Measurements from ENCODE around the gene ZNF597.
A peak's percentile ranks its signal among the peaks of the same experiment; 100 is the strongest.
"Not testable (repeated sequence)": the region's sequence is repeated elsewhere in the genome, so short reads cannot be mapped to it uniquely, and the experiment has no call there.

ZNF597 gene

GRCh38 chr16:3474870-3475269 lies 31.6 kb upstream of the ZNF597 start:
- not testable (repeated sequence) for DNase-seq

DNA sequence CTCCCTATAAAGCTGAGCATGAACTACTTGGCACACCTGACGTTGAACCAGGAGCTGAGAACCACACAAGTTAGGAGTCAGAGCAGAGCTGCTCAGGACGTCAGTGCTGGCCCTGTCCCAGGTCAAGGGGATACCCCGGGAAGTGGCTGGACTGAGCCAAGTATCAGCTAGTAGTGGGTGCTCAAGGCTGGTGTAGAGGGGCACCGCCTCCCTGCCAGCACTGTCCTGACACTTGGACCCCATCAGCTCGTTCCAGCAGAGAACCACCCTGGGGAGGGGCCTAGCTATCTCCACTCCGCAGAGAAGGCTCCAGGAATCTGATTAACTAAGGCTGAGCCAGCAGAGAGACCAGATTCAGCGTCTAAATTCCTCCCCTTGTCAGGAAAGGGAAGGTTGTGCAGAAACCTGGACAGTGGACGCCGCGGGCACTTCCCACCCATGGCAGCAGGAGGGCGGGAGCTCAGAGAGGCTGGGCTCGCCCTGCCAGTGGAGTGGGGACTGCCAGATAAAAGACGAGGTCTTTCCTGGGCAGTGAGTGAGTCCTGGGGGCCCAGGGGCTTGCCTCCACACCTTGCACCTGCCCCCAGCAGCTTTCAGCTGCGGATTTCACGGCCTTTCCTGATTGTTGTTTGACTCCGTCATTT lies 31.0 kb upstream of the ZNF597 start:
- DNase-seq = no peak

GRCh38 chr16:3473596-3473943 lies 30.3 kb upstream of the ZNF597 start:
- not testable (repeated sequence) for DNase-seq

DNA sequence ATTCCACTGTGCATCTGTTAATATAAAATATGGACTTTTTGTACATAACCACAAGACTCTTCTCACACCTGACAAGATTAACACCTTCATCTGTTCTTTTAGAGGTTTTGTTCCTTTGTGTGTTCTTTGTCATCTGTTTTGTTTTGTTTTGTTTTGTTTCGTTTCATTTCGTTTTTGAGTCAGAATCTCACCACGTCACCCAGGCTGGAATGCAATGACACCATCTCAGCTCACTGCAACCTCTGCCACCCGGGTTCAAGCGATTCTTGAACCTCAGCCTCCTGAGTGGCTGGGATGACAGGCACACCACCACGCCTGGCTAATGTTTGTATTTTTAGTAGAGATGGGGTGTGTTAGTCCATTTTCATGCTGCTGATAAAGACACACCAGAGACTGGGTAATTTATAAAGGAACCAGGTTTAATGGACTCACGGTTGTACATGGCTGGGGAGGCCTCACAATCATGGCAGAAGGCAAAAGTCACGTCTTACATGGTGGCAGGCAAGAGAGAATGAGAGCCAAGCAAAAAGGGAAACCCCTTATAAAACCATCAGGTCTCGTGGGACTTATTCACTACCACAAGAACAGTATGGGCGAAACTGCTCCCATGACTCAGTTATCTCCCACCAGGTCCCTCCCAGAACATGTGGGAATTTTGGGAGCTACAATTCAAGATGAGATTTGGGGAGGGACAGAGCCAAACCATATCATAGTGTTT lies 29.7 kb upstream of the ZNF597 start:
- no peak for DNase-seq

DNA sequence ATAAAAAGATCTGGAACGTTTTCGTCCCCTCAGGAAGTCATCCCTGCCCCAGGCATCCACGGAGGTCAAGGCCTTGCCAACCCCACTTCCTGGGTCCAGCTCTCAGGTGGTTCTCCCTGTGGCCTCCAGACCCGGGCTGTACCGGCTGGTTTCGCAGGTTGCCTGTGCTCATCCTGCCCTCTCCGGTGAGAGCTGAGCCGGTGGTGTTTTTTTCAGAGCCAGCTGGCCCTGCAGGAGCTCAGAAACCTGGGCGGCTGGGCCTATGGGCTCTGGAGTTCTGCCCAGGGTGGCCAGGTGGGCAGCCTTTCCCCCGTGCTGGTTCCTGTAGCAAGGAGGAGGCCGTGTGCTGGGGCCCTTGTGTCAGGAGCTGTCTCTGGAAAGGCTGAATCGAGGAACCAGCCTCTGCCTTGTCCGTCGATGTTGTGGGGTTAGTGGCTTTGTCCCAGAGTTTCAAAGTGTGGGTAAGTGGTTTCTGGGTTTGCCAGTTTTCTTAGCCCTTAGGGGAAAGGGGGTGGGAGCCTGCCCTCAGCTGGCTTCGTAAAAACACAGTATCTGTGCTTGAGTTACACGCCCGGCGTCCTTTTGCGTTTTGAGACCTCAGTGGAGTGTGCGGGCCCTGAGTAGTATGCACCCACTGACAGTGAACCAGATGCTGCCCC lies 28.3 kb upstream of the ZNF597 start:
- no peak for DNase-seq

DNA sequence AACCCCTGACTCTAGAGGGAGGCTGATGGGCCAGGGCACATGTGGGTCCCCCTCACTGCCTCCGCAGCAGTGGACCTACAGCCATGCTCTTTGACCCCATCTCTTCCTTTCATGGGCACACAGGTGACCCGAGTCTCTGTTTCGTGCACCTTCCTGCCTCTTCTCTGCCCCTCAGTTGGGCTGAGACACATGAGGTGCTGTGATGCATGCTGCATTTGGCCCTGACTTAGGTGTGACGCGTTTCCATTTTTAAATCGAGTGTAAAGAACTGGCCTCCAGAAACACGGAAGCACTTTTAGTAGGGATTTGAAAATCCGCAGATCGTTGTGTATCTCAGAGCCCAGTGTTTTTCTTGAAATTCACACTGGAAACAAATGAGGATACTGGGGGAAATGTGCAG lies 27.4 kb upstream of the ZNF597 start:
- no peak for DNase-seq

GRCh38 chr16:3469736-3470135 lies 26.4 kb upstream of the ZNF597 start:
- no peak for DNase-seq

DNA sequence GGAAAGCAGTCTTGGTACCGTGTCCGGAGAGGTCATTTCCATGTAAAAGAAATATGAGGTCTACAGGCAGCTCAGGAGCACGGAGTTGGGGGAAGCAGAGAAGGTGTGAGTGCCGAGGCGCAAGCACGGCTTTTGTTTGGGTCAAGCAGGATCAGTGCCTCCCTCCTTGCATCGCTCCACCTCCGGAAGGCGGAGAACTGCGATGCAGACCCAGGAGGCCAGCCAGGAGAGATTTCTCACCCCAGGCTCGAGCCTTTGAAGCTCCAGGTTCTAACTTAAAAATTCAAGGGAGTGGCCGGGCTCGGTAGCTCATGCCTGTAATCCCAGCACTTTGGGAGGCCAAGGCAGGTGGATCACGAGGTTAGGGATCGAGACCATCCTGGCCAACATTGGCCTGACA lies 25.2 kb upstream of the ZNF597 start:
- DNase-seq = no peak

DNA sequence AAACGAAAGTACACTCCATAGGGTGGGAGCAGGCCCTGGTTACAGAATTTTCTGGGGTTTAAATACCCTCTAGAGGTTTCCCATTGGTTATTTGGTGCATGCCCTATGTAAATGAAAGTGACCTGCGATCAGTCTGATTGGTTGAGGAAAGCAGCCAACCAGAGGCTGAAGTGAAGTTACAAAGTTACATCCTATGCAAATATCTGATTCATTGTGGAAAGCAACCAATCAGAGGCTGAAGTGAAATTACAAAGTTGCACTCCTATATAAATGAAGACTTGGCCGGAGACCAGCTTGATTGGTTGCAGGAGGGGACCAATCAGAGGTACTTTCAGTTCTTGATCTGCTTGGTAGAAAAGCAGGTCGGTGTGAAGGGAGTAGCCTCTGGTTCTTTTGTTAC lies 24.6 kb upstream of the ZNF597 start:
- no peak for DNase-seq

DNA sequence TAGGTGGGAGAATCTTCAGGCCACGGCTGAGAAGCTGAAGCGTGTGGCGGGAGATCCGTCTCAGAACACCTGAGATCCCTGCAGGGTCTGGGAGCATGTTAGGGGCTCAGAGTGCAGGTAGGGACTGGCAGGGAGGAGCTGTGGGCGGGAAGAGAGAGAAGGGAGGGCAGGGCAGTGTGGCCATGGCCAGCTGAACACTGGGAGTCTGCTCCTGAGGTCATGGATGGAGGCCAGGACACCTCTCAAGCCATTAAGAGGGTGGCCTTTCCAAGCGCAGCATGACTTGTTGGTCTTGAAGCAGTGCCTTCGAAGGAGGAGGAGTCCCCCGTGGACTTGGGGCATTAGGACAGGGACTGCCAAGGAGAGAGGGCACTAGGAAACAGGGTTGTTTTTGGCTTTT lies 23.9 kb upstream of the ZNF597 start:
- DNase-seq = no peak

DNA sequence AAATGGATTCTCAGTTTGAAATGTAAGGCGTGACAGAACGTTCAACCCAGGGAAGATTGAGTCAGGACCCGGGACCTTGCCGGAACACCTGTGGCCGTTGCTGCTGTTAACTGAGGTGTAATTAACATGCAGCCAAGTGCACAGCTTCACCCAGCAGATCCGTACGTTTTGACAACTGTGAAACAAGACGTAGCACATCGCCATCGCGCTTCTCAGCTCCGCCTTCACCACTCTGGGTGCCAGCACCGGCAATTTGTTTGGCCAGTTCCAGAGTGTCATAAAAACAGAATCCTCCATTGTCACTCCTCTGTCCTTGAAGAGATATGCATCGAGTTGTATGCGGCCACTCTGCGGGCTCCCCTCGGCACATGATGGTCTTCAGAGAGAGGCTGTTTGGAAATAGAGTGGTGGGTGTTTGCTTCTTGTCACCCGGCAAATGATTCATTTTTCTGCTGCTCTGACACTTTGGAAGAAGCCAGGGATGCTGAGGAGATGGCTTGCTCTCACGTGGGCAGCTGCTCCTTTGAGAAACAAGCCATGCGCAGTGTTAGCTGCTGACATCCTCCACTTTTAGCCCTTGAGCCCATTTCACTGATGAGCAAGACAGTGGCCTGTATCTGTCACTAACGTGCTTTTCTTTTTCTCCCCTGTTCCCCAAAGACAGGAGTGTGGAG lies 22.7 kb upstream of the ZNF597 start:
- DNase-seq = no peak

DNA sequence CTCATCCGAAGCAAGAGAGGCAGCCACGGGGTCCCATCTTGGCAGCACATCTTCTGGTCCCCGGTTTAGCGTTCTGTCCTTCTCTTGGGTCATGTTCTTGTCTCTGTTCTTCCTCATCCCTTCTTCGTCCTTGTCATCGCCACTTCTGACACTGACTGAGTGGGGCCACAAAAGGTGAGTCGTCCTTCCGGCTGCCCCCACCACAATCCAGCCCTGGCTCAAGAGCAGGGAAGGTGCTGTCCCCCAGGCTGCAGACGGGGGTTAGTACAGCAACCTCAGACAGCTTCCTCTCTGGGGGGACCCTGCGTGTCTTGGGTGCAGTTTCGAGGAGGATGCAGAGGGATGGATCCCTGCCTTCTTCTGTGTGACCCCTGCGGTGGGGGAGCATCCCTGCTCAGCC lies 22.0 kb upstream of the ZNF597 start:
- no peak for DNase-seq

- peak; percentile 64 for DNase-seq
Measured at GRCh38 chr16:3461151-3461550, 17.8 kb upstream of the ZNF597 start.

GRCh38 chr16:3460585-3460984 lies 17.3 kb upstream of the ZNF597 start:
- DNase-seq = no peak

- no peak for DNase-seq
Measured at GRCh38 chr16:3460121-3460520, 16.8 kb upstream of the ZNF597 start.

DNA sequence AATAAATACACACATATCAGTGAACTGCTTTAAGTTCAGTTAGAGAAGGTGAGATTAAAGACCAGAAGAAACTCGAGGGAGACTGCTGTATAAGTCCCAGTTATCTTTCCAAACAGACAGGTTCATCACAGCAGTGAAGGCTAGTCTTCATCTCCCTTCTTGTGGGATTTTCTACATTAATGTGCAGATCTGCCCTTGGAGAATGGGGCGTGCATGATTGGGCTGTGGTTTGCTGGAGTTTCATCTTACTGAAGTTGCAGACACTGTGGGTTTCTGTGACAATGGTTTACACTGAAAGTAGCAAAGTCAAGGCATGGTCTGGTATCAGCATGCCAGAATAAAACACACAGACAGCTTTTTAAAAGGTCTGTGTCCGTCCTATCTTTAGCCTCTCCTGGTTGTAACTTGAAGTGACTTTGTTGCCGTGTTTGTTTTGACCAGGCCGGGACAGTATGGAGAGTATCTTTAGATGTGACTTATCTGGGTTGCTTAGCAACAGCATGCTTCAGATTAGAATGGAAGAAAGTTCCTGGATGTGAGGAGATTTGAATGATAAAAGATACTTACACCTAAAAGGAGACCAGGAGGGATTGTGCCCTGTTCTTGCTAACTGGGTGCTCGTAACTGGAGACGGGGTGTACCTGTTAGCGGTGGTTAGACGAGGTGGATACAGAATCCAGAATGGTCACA lies 16.2 kb upstream of the ZNF597 start:
- DNase-seq = no peak

DNA sequence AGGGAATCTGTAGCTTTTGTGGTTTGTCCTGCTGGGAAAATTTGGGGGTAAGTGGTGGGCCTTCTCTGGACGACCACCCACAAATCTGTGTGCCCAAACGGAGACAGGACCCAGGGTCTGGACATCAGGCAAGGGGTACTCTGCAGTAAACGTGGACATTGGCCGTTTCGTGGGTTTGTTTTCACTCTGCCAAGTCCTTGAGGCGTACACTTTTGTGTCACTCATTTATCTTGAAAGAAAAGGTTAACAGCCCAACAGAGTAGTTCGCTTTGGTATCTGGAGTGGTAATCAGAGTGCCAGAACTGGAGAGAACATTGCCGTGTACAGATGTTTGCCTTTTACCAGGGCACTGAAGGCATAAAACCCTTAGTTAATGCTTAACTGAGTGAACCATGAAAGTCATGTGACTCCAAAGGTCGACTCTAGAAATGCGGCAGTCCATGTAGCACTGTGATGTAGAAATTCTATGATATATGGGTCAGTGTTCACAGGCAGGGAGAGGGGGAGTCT lies 15.6 kb upstream of the ZNF597 start:
- no peak for DNase-seq

GRCh38 chr16:3458278-3458851 lies 15.1 kb upstream of the ZNF597 start:
- DNase-seq = peak; percentile 39

GRCh38 chr16:3457434-3458252 lies 14.3 kb upstream of the ZNF597 start:
- DNase-seq = peak; percentile 90

- peak; percentile 17 for DNase-seq
Measured at GRCh38 chr16:3454631-3455147, 11.4 kb upstream of the ZNF597 start.

GRCh38 chr16:3454093-3454492 lies 10.8 kb upstream of the ZNF597 start:
- DNase-seq = peak; percentile 14

GRCh38 chr16:3444032-3444388 lies 706 bp upstream of the ZNF597 start:
- peak; percentile 60 for DNase-seq
